NT2/D1 (cell line): ENCODE data around the gene BLOC1S6.

Experiments used
- SUZ12 ChIP-seq: IDR thresholded peaks from 2 replicates; pipeline ENCODE4 v1.6.1; 2011; ENCODE audit not compliant: insufficient read length, insufficient read depth; ENCODE audit errors: extremely low read depth
- ZNF274 ChIP-seq: IDR thresholded peaks from 2 replicates; pipeline ENCODE4 v1.6.1; 2011; ENCODE audit warnings: mild to moderate bottlenecking, low read depth, low read length

GRCh38 chr15:45594835-45595530 is 7.8 kb downstream of the BLOC1S6 start:
- no peak for TF ChIP-seq ZNF274
- TF ChIP-seq SUZ12: no peak
